Testis (tissue), 3 donors: Measurements from ENCODE around the gene RNF149. TPM values are rescaled to one million over a fixed set of nuclear protein-coding genes. Genes with fewer than 3 reads are reported as not detected.

Source experiments
- DNase-seq: peaks from one replicate; pipeline ENCODE4 v3.0.0-alpha.2; 2019
- H3K27ac ChIP-seq, 2 donors: fragments of 200-600 bp; sonication (generic); one replicate each; pipeline ENCODE4 v1.5.1; 2019
- H3K27me3 ChIP-seq: fragments of 200-600 bp; sonication (generic); one replicate; pipeline ENCODE4 v1.5.1; 2019
- H3K36me3 ChIP-seq: fragments of 200-600 bp; sonication (generic); one replicate; pipeline ENCODE4 v1.5.1; 2017; ENCODE audit warnings: low read depth; ENCODE audit errors: missing control alignments
- H3K4me1 ChIP-seq: fragments of 200-600 bp; sonication (generic); one replicate; pipeline ENCODE4 v1.5.1; 2019
- H3K4me3 ChIP-seq, 2 donors: fragments of 200-600 bp; sonication (generic); one replicate each; pipeline ENCODE4 v1.5.1; 2017 to 2019
- H3K9me3 ChIP-seq: fragments of 200-600 bp; sonication (generic); one replicate; pipeline ENCODE4 v1.5.1; 2017
- POLR2A ChIP-seq: fragments of 450-650 bp; IDR thresholded peaks from one replicate; pipeline ENCODE4 v1.6.1; 2017; ENCODE audit warnings: antibody characterized with exemption, mild to moderate bottlenecking, moderate library complexity
- whole genome bisulfite sequencing, 2 donors: methylation state at CpG; one replicate each; pipeline ENCODE4 v1.1.5; 2018; 5-methylcytosine and 5-hydroxymethylcytosine counted together
- intact Hi-C: fragments of 100-400 bp; cut with DNase I; formaldehyde crosslinking; loops from one replicate; pipeline ENCODE4 v1.15.1; 2023; ENCODE audit warnings: low total_unique reads
- polyA plus RNA-seq: library from polyadenylated mRNA; stranded (reverse); fragments of 350-450 nt; fragmentation: Illumina TruSeq; extraction: RNeasy Lipid Tissue Mini Kit (QIAGEN cat#74804); gene quantifications from one replicate; pipeline ENCODE4 v1.2.3, GENCODE V29; 2014; ENCODE audit warnings: low read depth, low replicate concordance; ENCODE audit not compliant: insufficient read depth
- total RNA-seq, 2 donors: library from RNA; depleted of rRNA; stranded (reverse); fragments of >200 nt; gene quantifications; one replicate each; pipeline ENCODE4 v1.2.3, GENCODE V29; 2016
- TF ChIP-seq, protein P1 (sequence below), 3 experiments: fragments of 450-650 bp in 2 of 3; fragments of 200-600 bp in 1 of 3; sonication (generic) in 1 of 3; IDR thresholded peaks; one replicate each; pipeline ENCODE4 v1.5.1; 2016 to 2019; ENCODE audit warnings: antibody characterized with exemption in 3 of 3, mild to moderate bottlenecking in 2 of 3, moderate library complexity in 1 of 3

RNF149 gene
- total and polyA plus RNA-seq, 3 donors from 2014 or later: 58.0 to 107 (median 95.0) TPM

DNA sequence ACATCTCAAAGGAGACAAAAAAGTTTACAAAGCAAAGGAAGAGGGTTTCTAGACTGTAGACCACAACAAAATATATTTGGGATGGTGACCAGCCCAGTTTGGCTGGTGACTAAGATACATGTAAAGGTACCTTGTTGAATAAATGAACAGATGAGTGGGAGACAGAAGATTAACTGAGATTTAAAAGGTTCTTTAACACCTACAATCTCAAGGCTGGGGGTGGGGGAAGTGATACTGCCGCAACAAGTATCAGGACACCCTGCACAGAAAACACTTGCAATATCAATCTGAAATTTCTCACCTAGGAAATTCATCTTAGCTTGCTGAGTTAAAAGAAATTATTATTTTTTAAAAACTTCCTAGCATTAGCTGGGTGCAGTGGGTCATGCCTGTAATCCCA is 8.3 kb downstream of the RNF149 start:
- Histone ChIP-seq H3K9me3 (no peaks in the 10 kb centered on the region), H3K27me3 (no peaks in the 10 kb centered on the region), H3K4me1 (peaks cover 9% of the 10 kb centered on the region), H3K36me3 (no peaks in the 10 kb centered on the region), H3K27ac (no peak overlapping the region), H3K4me3 (no peak overlapping the region)
- no peak for TF ChIP-seq POLR2A
- TF ChIP-seq, protein P1, sequence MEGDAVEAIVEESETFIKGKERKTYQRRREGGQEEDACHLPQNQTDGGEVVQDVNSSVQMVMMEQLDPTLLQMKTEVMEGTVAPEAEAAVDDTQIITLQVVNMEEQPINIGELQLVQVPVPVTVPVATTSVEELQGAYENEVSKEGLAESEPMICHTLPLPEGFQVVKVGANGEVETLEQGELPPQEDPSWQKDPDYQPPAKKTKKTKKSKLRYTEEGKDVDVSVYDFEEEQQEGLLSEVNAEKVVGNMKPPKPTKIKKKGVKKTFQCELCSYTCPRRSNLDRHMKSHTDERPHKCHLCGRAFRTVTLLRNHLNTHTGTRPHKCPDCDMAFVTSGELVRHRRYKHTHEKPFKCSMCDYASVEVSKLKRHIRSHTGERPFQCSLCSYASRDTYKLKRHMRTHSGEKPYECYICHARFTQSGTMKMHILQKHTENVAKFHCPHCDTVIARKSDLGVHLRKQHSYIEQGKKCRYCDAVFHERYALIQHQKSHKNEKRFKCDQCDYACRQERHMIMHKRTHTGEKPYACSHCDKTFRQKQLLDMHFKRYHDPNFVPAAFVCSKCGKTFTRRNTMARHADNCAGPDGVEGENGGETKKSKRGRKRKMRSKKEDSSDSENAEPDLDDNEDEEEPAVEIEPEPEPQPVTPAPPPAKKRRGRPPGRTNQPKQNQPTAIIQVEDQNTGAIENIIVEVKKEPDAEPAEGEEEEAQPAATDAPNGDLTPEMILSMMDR (IDR thresholded peaks at IDR 0.05): no peak
- no peak for DNase-seq
- WGBS, 2 donors: 71 to 77% methylated on average over 1 of the region's 1 CpG
- intact Hi-C loops: no loop called here

DNA sequence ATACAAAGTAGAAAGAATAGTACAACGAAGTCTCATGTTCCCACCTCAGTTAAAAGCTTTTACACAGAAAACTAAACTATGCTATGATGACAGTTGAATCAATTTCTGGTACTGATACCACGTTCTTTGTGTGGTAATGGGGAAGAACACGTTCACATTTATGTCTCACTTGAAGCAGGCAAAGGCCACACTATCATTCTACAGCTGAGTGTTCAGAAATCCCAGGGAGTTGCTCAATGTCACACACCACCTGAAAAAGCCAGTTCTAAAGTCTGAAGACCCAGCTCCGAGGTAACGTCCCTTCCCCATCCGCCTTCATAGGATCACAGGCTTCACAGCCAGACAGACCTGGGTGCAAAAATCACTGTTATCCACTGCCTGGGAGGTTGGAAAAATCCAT is 8.9 kb downstream of the RNF149 start:
- WGBS, 2 donors: 56 to 59% methylated on average over 6 of the region's 6 CpGs
- Histone ChIP-seq H3K4me1 (peaks cover 9% of the 10 kb centered on the region), H3K4me3 (no peak overlapping the region), H3K27me3 (no peaks in the 10 kb centered on the region), H3K9me3 (no peaks in the 10 kb centered on the region), H3K27ac (no peak overlapping the region), H3K36me3 (no peaks in the 10 kb centered on the region)
- TF ChIP-seq, protein P1 (IDR thresholded peaks at IDR 0.05): no peak
- no peak for TF ChIP-seq POLR2A
- DNase-seq: no peak
- intact Hi-C loops: no loop called here

GRCh38 chr2:101297383-101297782 is 11.1 kb downstream of the RNF149 start:
- 67 to 83% methylated on average over 2 of the region's 2 CpGs for WGBS, 2 donors
- no peaks in the 10 kb centered on the region for H3K9me3 ChIP-seq
- TF ChIP-seq, protein P1 (IDR thresholded peaks at IDR 0.05): no peak
- TF ChIP-seq POLR2A: no peak
- H3K4me3 ChIP-seq: no peak overlapping the region
- H3K27me3 ChIP-seq: no peaks in the 10 kb centered on the region
- DNase-seq: no peak
- no peak overlapping the region for H3K27ac ChIP-seq
- intact Hi-C loops: no loop called here
- H3K36me3 ChIP-seq: no peaks in the 10 kb centered on the region
- peaks cover 4% of the 10 kb centered on the region for H3K4me1 ChIP-seq

- Histone ChIP-seq H3K27me3 (no peaks in the 10 kb centered on the region), H3K27ac (no peak overlapping the region), H3K4me3 (no peak overlapping the region), H3K9me3 (no peaks in the 10 kb centered on the region), H3K36me3 (no peaks in the 10 kb centered on the region), H3K4me1 (peaks cover 4% of the 10 kb centered on the region)
- WGBS, 2 donors: 88 to 93% methylated on average over 5 of the region's 5 CpGs
- no peak for DNase-seq
- no peak for TF ChIP-seq POLR2A
- TF ChIP-seq, protein P1 (IDR thresholded peaks at IDR 0.05): no peak
- intact Hi-C loops: no loop called here
Observed at GRCh38 chr2:101296371-101296770, 12.1 kb downstream of the RNF149 start.

GRCh38 chr2:101295895-101296294 is 12.6 kb downstream of the RNF149 start:
- H3K27me3 ChIP-seq: no peaks in the 10 kb centered on the region
- no peak for DNase-seq
- H3K9me3 ChIP-seq: no peaks in the 10 kb centered on the region
- intact Hi-C loops: no loop called here
- TF ChIP-seq, protein P1 (IDR thresholded peaks at IDR 0.05): no peak
- no peaks in the 10 kb centered on the region for H3K36me3 ChIP-seq
- H3K27ac ChIP-seq: no peak overlapping the region
- peaks cover 4% of the 10 kb centered on the region for H3K4me1 ChIP-seq
- no peak overlapping the region for H3K4me3 ChIP-seq
- 64 to 81% methylated on average over 2 of the region's 2 CpGs for WGBS, 2 donors
